ENCODE measurements around the gene PTK6. TPM values are rescaled to one million over a fixed set of nuclear protein-coding genes. Genes with fewer than 3 reads are reported as not detected.

PTK6 gene
- total RNA-seq, 4 donors from 2014 or later: 0.38 to 0.68 (median 0.66) TPM; not detected in 1

DNA sequence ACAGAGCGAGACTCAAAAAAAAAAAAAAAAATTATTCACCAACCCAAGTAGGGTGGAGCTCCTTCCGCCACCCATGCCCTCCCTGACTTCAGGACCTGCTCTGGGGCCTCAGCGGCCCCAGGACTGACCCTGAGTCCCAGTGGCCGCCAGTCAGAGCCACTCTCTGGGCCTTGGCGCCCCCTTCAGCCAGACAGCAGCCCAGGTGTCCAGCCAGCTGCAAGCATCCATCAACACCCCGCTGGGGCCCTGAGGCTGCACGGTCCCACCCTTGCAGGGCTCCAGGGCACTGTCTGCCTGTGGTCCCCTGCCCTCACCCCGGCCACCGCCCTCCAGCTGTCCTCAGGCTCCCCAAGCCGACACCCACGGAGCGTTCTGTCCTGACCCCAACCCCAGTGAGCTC, 53.3 kb downstream of the PTK6 start:
- TF ChIP-seq, protein P1, sequence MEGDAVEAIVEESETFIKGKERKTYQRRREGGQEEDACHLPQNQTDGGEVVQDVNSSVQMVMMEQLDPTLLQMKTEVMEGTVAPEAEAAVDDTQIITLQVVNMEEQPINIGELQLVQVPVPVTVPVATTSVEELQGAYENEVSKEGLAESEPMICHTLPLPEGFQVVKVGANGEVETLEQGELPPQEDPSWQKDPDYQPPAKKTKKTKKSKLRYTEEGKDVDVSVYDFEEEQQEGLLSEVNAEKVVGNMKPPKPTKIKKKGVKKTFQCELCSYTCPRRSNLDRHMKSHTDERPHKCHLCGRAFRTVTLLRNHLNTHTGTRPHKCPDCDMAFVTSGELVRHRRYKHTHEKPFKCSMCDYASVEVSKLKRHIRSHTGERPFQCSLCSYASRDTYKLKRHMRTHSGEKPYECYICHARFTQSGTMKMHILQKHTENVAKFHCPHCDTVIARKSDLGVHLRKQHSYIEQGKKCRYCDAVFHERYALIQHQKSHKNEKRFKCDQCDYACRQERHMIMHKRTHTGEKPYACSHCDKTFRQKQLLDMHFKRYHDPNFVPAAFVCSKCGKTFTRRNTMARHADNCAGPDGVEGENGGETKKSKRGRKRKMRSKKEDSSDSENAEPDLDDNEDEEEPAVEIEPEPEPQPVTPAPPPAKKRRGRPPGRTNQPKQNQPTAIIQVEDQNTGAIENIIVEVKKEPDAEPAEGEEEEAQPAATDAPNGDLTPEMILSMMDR (IDR thresholded peaks at IDR 0.05; ENCODE audit: low read depth): no peak

DNA sequence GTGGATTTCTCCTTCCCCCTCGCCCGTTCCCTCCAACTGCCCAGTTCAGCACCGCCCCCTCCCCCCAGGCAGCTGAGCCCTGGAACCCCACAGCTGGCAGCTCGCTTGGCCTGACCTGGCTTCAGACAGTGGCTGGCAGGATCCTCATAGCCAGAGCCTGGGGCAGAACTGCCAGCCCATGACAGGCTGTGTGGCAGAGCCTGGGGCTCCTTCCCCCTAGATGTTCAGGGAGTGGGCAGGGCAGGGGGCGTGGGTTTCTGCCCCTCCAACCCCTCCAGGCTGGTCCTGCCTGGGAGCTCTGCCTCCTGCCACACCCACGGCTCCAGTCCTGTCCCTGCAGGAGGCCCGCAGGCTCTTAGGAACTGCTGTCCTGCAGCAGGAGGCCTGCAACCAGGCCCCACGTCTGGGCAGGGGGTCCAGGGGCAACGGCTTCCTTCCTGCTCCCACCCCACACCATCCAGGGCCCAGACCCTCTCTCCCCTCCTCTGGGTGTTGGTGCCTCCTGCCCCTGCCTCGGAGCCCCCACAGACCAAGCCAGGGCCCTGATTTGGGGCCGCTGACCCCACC, 55.1 kb downstream of the PTK6 start:
- TF ChIP-seq, protein P1 (IDR thresholded peaks at IDR 0.05; ENCODE audit: low read depth): no peak

DNA sequence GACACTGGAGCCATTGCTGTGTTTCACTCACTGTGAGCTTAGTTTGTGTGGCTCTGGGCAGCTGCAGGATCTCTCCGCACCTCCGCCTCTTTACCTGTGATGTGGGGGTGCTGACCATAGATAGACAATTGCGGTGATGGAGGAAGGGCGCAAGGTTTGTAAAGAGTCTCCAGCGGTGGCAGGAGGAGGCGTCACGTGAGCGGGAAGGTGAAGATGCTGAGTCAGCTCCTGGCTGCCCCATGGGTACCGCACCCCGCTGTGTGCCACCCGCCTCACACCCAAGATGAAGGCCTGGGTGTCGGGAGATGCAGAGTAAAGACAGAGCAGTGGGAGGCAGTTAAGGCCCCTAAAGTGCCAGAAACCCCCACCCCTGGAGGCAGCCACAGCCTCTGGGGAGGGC, 55.7 kb downstream of the PTK6 start:
- TF ChIP-seq, protein P1 (IDR thresholded peaks at IDR 0.05; ENCODE audit: low read depth): no peak

DNA sequence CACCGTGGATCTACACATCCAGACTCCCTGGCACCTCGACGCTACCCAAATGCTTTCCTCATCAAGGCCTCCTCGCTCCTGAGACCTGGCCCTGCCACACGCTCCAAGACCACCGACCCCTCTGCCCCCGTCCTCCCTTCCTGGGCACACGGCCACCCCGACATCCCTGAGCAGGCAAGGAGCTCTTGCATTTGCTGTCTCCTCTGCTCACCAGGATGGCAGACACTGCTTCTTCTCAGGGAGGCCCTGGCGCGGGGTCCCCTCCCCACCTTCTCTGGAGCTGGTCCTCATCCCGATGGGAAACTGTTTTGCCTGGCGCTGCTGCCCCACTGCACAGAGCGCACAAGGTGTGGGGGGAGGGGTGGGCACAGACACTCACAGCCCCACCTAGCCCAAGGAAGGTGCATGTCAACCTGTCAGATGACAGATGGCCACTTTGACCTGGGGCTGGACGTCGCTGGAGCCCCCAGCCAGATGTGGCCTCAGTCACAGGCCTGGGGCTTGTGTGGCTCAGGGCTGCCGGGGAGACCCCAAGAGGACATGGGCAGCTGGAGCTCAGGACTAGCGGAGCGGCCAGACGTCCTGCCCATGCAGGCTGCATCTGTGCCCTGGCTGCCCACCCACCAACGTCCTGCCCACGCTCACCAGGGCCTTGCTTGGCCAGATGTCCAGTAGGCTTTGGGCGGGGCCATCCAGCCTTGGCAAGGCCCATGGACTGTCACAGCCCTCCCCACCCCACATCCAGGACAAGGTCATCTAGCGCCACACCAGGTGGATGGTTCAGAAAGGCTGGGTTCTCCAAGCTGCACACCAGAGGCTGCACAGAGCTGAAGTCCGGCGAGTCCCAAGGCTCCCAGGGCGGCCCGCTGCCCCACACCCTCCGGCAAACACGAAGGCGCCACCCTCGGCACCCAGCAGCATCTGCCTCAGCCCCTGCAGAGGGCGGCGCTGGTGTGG, 58.6 kb downstream of the PTK6 start:
- TF ChIP-seq, protein P1 (IDR thresholded peaks at IDR 0.05; ENCODE audit: low read depth): no peak

Other genes starting within 250 kb of the PTK6 start
- not detected for gene COL20A1, start 244.2 kb downstream of the PTK6 start, total RNA-seq
- gene CHRNA4, start 176.0 kb downstream of the PTK6 start, total RNA-seq: not detected
- not detected for gene KCNQ2, start 64.7 kb downstream of the PTK6 start, total RNA-seq
- gene EEF1A2, start 38.3 kb downstream of the PTK6 start, total RNA-seq: not detected
- 100 to 1,000 TPM in 1 of 4 donors, 10 to 100 TPM in 3; 46.9 to 135 (median 63.2) TPM for gene PPDPF, start 16.6 kb downstream of the PTK6 start, total RNA-seq
- not detected for gene SRMS, start 10.4 kb upstream of the PTK6 start, total RNA-seq
- gene FNDC11, start 16.8 kb upstream of the PTK6 start, total RNA-seq: under 1 TPM in 1 of 4 donors, not detected in 3; 0.75 TPM
- 10 to 100 TPM in 3 of 4 donors, 1 to 10 TPM in 1; 4.9 to 35.2 (median 10.5) TPM for gene HELZ2, start 36.9 kb upstream of the PTK6 start, total RNA-seq
- gene GMEB2, start 89.7 kb upstream of the PTK6 start, total RNA-seq: 10 to 100 TPM in 1 of 4 donors, 1 to 10 TPM in 3; 3.6 to 12.8 (median 5.1) TPM
- 1 to 10 TPM; 2.4 to 6.4 (median 4.7) TPM for gene STMN3, start 116.0 kb upstream of the PTK6 start, total RNA-seq
- gene RTEL1, start 120.9 kb upstream of the PTK6 start, total RNA-seq: 10 to 100 TPM; 11.6 to 32.8 (median 22.9) TPM
- gene TNFRSF6B, start 159.3 kb upstream of the PTK6 start, total RNA-seq: 10 to 100 TPM in 2 of 4 donors, 1 to 10 TPM in 2; 1.1 to 41.6 (median 10.8) TPM
- gene ARFRP1, start 170.6 kb upstream of the PTK6 start, total RNA-seq: 10 to 100 TPM; 21.9 to 39.4 (median 31.5) TPM
- gene ZGPAT, start 170.7 kb upstream of the PTK6 start, total RNA-seq: 10 to 100 TPM; 13.9 to 20.0 (median 16.6) TPM
- 10 to 100 TPM in 1 of 4 donors, 1 to 10 TPM in 3; 1.6 to 16.6 (median 4.8) TPM for gene LIME1, start 199.3 kb upstream of the PTK6 start, total RNA-seq
- gene SLC2A4RG, start 202.4 kb upstream of the PTK6 start, total RNA-seq: 100 to 1,000 TPM in 1 of 4 donors, 10 to 100 TPM in 2, 1 to 10 TPM in 1; 8.6 to 126 (median 28.9) TPM

Measured in subcutaneous adipose tissue (tissue), 4 donors.